ENCODE results near the gene ARID4B.
"Not testable (repeated sequence)": the region's sequence is repeated elsewhere in the genome, so short reads cannot be mapped to it uniquely, and the experiment has no call there.

The ARID4B gene

GRCh38 chr1:235329139-235329902 is 1.3 kb upstream of the ARID4B start:
- no peak for DNase-seq

GRCh38 chr1:235328271-235329138 is 526 bp upstream of the ARID4B start, which contains the start of gene GGPS1:
GGPS1 (plus strand) TSS chr1:235328570; CDS start chr1:235335265, 6,695 bp downstream.
- peak; percentile 98 for DNase-seq

- DNase-seq = peak; percentile 69
Observed at GRCh38 chr1:235326719-235327558, 1.0 kb downstream of the ARID4B start.

- DNase-seq = no peak
Observed at GRCh38 chr1:235325854-235326253, 2.1 kb downstream of the ARID4B start.

- DNase-seq = no peak
Observed at GRCh38 chr1:235325139-235325538, 2.8 kb downstream of the ARID4B start.

- DNase-seq = no peak
Observed at GRCh38 chr1:235324296-235324695, 3.7 kb downstream of the ARID4B start.

- DNase-seq = no peak
Observed at GRCh38 chr1:235320521-235321179, 7.3 kb downstream of the ARID4B start.

- DNase-seq = no peak
Observed at GRCh38 chr1:235319255-235319654, 8.7 kb downstream of the ARID4B start.

- DNase-seq = no peak
Observed at GRCh38 chr1:235317168-235317567, 10.8 kb downstream of the ARID4B start.

- DNase-seq = no peak
Observed at GRCh38 chr1:235315735-235316134, 12.2 kb downstream of the ARID4B start.

- DNase-seq = no peak
Observed at GRCh38 chr1:235315173-235315572, 12.8 kb downstream of the ARID4B start.

- no peak for DNase-seq
Observed at GRCh38 chr1:235313931-235314678, 13.9 kb downstream of the ARID4B start.

- DNase-seq = no peak
Observed at GRCh38 chr1:235313262-235313661, 14.7 kb downstream of the ARID4B start.

- not testable (repeated sequence) for DNase-seq
Observed at GRCh38 chr1:235309206-235309605, 18.8 kb downstream of the ARID4B start.

GRCh38 chr1:235307158-235308124 is 20.5 kb downstream of the ARID4B start:
- DNase-seq = no peak

GRCh38 chr1:235304549-235305451 is 23.2 kb downstream of the ARID4B start:
- no peak for DNase-seq

GRCh38 chr1:235302143-235302542 is 25.8 kb downstream of the ARID4B start:
- no peak for DNase-seq

- no peak for DNase-seq
Observed at GRCh38 chr1:235299169-235299858, 28.7 kb downstream of the ARID4B start.

- DNase-seq = no peak
Observed at GRCh38 chr1:235298758-235299157, 29.2 kb downstream of the ARID4B start.
